Endodermal cell (in vitro differentiated cells): Measurements from ENCODE around the gene SLC13A5. TPM values are rescaled to one million over a fixed set of nuclear protein-coding genes. Genes with fewer than 3 reads are reported as not detected.
"Not testable (repeated sequence)": the region's sequence is repeated elsewhere in the genome, so short reads cannot be mapped to it uniquely, and the experiment has no call there.

Experiments used
- DNase-seq: peaks from one replicate; pipeline ENCODE4 v3.0.0-alpha.2; 2017
- H3K27ac ChIP-seq: 2 replicates; pipeline ENCODE4 v1.5.1; 2013; ENCODE audit warnings: mild to moderate bottlenecking, low read depth, low read length, moderate library complexity
- H3K27me3 ChIP-seq: 2 replicates; pipeline ENCODE4 v1.6.1; 2013; ENCODE audit warnings: mild to moderate bottlenecking, low read length, moderate library complexity; ENCODE audit not compliant: insufficient read depth, control insufficient read depth, poor library complexity, severe bottlenecking
- H3K36me3 ChIP-seq: 2 replicates; pipeline ENCODE4 v1.7.0; 2013; ENCODE audit warnings: mild to moderate bottlenecking, low read length, moderate library complexity; ENCODE audit not compliant: control insufficient read depth, insufficient read depth
- H3K4me1 ChIP-seq: one replicate; pipeline ENCODE4 v1.7.0; 2013; ENCODE audit warnings: low read length; ENCODE audit not compliant: control insufficient read depth, insufficient read depth
- H3K4me3 ChIP-seq: 2 replicates; pipeline ENCODE4 v1.5.1; 2013; ENCODE audit warnings: mild to moderate bottlenecking, low read length, moderate library complexity
- H3K9ac ChIP-seq: 2 replicates; pipeline ENCODE4 v1.6.1; 2013; ENCODE audit warnings: mild to moderate bottlenecking, low read length, moderate library complexity; ENCODE audit not compliant: poor library complexity, severe bottlenecking; ENCODE audit errors: extremely low read depth
- H3K9me3 ChIP-seq: 2 replicates; pipeline ENCODE4 v1.6.1; 2013; ENCODE audit warnings: mild to moderate bottlenecking, low read length, moderate library complexity; ENCODE audit not compliant: control insufficient read depth
- H3K27ac Mint-ChIP-seq: 2 replicates; pipeline ENCODE4 v1.8.0; 2020; ENCODE audit warnings: mixed read lengths
- H3K27me3 Mint-ChIP-seq: 2 replicates; pipeline ENCODE4 v1.8.0; 2021; ENCODE audit warnings: mild to moderate bottlenecking, mixed read lengths; ENCODE audit not compliant: insufficient read depth
- H3K36me3 Mint-ChIP-seq: 2 replicates; pipeline ENCODE4 v1.8.0; 2020; ENCODE audit warnings: low read depth, mixed read lengths
- H3K4me1 Mint-ChIP-seq: 2 replicates; pipeline ENCODE4 v1.8.0; 2020; ENCODE audit warnings: mixed read lengths
- H3K4me3 Mint-ChIP-seq: 2 replicates; pipeline ENCODE4 v1.8.0; 2020; ENCODE audit warnings: mild to moderate bottlenecking, moderate library complexity, mixed read lengths
- H3K9me3 Mint-ChIP-seq: 2 replicates; pipeline ENCODE4 v1.8.0; 2020; ENCODE audit warnings: mild to moderate bottlenecking, mixed read lengths
- WGBS, 2 experiments: methylation state at CpG; one replicate each; pipeline versions ENCODE4 v1.1.5 to v1.1.7; 2013; ENCODE audit warnings: missing lambda C conversion rate in 2 of 2, mixed read lengths in 1 of 2; ENCODE audit not compliant: insufficient coverage in 1 of 2, insufficient read length in 1 of 2; 5-methylcytosine and 5-hydroxymethylcytosine counted together
- total RNA-seq, 2 donors: library from RNA; stranded (reverse); fragmentation: NEBNext Ultra II Directional in 1 of 2; extraction: Animal tissue kit (Norgen Biotek cat#: 25700) in 1 of 2; gene quantifications; 2 replicates in 1 of 2; 3 replicates in 1 of 2; pipeline ENCODE4 v1.2.1, GENCODE V29; 2021
- TF ChIP-seq, protein P1 (sequence below): fragments of 200-600 bp; sonication (generic); conservative IDR thresholded peaks from 2 replicates; pipeline ENCODE4 v1.5.0; 2021; ENCODE audit warnings: antibody characterized with exemption, mild to moderate bottlenecking

The SLC13A5 gene
- total RNA-seq, 2 donors from 2014 or later = 3.9 to 8.4 TPM

DNA sequence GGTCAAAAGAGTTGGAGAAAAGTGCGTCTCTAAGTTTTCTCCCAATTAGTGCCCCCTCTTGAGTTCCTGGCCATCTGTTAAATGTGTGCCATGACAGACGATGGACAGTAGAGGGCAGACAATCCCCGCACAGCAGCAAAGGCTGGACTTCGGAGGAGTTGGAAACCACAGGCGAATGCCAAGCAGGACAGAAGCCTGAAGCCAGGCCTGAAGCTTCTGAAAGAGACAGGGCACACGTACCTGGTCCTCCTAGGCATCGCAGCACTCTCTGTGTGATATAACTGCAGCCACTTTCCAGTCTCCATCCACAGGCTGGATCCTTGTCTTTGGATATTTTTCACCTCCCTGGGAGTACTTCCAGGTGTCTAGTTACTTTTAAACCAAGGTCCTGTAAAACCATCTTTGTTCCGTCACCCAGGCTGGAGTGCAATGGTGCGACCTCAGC lies 47.1 kb downstream of the SLC13A5 start:
- Histone ChIP-seq H3K9ac (no peak overlapping the region), H3K27me3 (peaks cover 5% of the 10 kb centered on the region), H3K27ac (no peak overlapping the region), H3K9me3 (no peaks in the 10 kb centered on the region), H3K4me1 (no peaks in the 10 kb centered on the region), H3K36me3 (no peaks in the 10 kb centered on the region), H3K4me3 (no peak overlapping the region)
- H3K4me1 Mint-ChIP-seq = peaks cover 3% of the 10 kb centered on the region
- TF ChIP-seq, protein P1, sequence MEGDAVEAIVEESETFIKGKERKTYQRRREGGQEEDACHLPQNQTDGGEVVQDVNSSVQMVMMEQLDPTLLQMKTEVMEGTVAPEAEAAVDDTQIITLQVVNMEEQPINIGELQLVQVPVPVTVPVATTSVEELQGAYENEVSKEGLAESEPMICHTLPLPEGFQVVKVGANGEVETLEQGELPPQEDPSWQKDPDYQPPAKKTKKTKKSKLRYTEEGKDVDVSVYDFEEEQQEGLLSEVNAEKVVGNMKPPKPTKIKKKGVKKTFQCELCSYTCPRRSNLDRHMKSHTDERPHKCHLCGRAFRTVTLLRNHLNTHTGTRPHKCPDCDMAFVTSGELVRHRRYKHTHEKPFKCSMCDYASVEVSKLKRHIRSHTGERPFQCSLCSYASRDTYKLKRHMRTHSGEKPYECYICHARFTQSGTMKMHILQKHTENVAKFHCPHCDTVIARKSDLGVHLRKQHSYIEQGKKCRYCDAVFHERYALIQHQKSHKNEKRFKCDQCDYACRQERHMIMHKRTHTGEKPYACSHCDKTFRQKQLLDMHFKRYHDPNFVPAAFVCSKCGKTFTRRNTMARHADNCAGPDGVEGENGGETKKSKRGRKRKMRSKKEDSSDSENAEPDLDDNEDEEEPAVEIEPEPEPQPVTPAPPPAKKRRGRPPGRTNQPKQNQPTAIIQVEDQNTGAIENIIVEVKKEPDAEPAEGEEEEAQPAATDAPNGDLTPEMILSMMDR = peak; percentile 95
- H3K27ac Mint-ChIP-seq = no peak overlapping the region
- no peaks in the 10 kb centered on the region for H3K36me3 Mint-ChIP-seq
- H3K9me3 Mint-ChIP-seq = no peaks in the 10 kb centered on the region
- DNase-seq = peak; percentile 95
- peaks cover 25% of the 10 kb centered on the region for H3K27me3 Mint-ChIP-seq
- no peak overlapping the region for H3K4me3 Mint-ChIP-seq
- WGBS, 2 experiments = 23 to 26% methylated on average over 7 to 9 of the region's 9 CpGs

DNA sequence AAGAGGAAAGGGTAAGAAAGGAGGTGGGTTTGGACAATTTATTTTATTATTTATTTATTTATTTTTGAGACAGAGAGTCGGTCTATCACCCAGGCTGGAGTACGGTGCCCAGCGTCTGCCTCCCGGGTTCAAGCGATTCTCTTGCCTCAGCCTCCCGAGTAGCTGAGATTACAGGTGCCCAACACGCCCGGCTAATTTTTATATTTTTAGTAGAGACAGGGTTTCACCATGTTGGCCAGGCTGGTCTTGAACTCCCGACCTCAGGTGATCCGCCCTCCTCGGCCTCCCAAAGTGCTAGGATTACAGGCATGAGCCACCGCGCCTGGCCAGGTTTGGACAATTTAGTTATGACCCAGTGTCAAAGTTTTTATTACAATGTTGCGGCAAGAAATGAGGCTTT lies 50.0 kb downstream of the SLC13A5 start:
- H3K4me1 Mint-ChIP-seq, H3K4me3 Mint-ChIP-seq, H3K36me3 Mint-ChIP-seq: not testable (repeated sequence)

DNA sequence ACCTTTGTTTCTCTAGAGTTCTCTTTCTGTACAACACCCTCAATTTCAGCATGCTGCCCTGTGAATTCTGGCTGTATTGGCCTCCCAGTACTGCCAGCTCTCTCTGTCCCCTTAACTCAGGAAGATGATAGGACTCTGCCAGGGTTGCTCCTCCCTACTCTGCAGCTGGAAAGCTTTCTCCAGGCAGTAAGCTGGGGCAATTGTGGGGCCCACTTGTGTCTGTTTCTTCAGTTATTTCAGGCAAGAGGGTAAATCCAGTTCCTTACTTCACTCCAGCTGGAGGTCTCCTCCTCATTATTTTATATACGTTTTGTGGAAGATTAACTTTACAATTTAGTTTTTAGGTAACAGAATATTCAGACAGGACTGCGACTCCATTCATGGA lies 51.7 kb downstream of the SLC13A5 start:
- no peak overlapping the region for H3K4me3 Mint-ChIP-seq
- H3K36me3 Mint-ChIP-seq = no peaks in the 10 kb centered on the region
- H3K27ac ChIP-seq = no peak overlapping the region
- no peaks in the 10 kb centered on the region for H3K4me1 ChIP-seq
- no peaks in the 10 kb centered on the region for H3K36me3 ChIP-seq
- no peak for DNase-seq
- peaks cover 46% of the 10 kb centered on the region for H3K27me3 Mint-ChIP-seq
- peaks cover 3% of the 10 kb centered on the region for H3K4me1 Mint-ChIP-seq
- H3K27me3 ChIP-seq = peaks cover 24% of the 10 kb centered on the region
- no peak overlapping the region for H3K9ac ChIP-seq
- TF ChIP-seq, protein P1 = no peak
- H3K27ac Mint-ChIP-seq = no peak overlapping the region
- H3K4me3 ChIP-seq = no peak overlapping the region
- no peaks in the 10 kb centered on the region for H3K9me3 ChIP-seq
- WGBS, 2 experiments = 100% methylated on average over 2 of the region's 2 CpGs; no CpG with 5 or more reads in 1 of the 2 experiments
- no peaks in the 10 kb centered on the region for H3K9me3 Mint-ChIP-seq

More for the DNA sequence above, 50.0 kb downstream of the SLC13A5 start:
- H3K9me3 Mint-ChIP-seq, DNase-seq, H3K27ac Mint-ChIP-seq, H3K36me3 ChIP-seq, H3K4me3 ChIP-seq, H3K9me3 ChIP-seq, H3K4me1 ChIP-seq, H3K9ac ChIP-seq, H3K27ac ChIP-seq: not testable (repeated sequence)
- peaks cover 39% of the 10 kb centered on the region for H3K27me3 Mint-ChIP-seq
- peaks cover 10% of the 10 kb centered on the region for H3K27me3 ChIP-seq
- 94 to 96% methylated on average over 12 to 14 of the region's 14 CpGs for WGBS, 2 experiments
